ENCODE results near the gene FGB.
"Not testable (repeated sequence)": the region's sequence is repeated elsewhere in the genome, so short reads cannot be mapped to it uniquely, and the experiment has no call there.

FGB gene

DNA sequence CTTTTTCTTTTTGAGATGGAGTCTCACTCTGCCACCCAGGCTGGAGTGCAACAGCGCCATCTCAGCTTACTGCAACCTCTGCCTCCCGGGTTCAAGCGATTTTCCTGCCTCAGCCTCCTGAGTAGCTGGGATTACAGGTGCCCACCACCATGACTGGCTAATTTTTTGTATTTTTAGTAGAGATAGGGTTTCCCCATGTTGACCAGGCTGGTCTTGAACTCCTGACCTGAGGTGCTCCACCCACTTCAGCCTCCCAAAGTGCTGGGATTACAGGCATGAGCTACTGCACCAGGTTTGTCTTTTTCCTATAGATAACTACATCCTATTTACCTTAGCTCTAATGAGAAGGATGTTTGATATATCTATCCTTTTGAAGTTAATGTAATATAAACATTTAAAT lies 31.5 kb downstream of the FGB start:
- DNase-seq (ENCODE audit: low read depth in 2 of 3, low spot score in 1 of 3) = not testable (repeated sequence)

DNA sequence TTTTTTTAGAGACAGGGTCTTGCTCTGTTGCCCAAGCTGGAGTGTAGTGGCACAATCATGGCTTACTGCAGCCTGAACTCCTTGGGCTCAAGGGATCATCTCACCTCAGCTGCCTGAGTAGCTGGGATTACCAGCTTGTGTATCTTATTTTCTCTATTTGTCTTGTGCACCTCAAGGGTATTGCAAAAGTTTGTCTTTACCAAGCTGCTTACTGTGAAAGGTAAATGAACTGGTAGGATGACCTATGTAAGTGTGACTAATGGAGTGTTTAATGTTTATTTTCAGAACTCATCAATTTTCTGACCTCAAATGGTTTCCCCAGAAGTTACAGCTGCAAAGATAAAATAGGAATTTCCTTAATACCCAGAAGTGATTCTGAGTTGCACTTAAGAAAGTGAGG lies 33.0 kb downstream of the FGB start:
- DNase-seq (ENCODE audit: low read depth in 2 of 3, low spot score in 1 of 3) = no peak

DNA sequence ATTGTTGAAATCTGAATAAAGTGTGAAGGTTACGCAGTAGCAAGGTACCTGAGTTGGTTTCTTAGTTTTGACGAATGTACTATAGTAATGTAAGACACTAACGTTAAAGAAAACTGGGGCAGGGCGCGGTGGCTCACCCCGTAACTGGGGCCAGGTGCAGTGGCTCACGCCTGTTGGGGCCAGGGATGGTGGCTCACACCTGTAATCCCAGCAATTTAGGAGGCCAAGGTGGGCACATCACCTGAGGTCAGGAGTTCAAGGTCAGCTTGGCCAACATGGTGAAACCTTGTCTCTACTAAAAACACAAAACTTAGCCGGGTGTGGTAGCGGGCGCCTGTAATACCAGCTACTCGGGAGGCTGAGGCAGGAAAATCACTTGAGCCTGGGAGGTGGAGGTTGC lies 34.5 kb downstream of the FGB start:
- DNase-seq (ENCODE audit: low read depth in 2 of 3, low spot score in 1 of 3) = not testable (repeated sequence)

DNA sequence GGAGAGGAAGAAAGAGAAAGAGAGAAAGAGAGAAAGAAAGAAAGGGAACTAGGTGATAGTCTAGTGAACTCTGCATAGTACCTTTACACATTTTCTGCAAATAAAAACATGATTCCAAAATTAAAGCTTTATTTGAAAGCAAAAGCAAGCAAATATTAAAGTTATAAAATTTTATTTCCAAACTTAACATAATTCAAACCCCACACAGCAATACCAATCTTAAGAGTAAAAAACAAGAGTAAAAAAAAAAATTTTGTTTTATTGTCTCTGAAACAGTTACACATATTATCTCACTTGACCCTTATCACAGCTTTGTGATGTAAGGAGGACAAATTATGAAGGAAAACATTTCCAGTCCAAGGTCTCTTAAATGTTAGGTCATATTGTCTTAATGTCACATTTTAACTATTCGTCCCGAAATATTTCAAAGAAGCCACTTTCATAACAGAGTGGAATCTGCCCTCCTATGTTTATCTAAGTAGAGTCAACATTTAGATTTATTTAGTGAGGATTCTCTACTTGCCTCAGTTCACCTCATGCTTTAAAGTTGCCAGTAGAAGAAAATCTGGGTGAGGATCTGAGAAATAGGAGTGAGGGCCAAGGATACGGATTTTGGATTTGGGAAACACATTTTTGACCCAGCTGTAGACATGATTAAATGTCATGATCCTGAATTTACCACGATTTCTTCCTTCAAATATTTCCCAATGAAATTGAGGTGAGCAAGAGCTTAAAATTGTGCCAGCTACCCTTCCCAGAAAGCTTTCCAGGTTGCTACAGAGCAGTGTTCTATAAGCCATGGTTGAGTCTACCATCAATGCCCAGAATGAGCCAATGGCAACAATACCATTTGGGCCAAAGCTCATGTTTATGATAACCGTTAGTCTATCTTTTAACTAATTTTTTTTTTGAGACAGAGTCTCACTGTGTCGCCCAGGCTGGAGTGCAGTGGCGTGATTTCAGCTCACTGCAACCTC lies 35.3 kb downstream of the FGB start:
- no peak for DNase-seq (ENCODE audit: low read depth in 2 of 3, low spot score in 1 of 3)

DNA sequence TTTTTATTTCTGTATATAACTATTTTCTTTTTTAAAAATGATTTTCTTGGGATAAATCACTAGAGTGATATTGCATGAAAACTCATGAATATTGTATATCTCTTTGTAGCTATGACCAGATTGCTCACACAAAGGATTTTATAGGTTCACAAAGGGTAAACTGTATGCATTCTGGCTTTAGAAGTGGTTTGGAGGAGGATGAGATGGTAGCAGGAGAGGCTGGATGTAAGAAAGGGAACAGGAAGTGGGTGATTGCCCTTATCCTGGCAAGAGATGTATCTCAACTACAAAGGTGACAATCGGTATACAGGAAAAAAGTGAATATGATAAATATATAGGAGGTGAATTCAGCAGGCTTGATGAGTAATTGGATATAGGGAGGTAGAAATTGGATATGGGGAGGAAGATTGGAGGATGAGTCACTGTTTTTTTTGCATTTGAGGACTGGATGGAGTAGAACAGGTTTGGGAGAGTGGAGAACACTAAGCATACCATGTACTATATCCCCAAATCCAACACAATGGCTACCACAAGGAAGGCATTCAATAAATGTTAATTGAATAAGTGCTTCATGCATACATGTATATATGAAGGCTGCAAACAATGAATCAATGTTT lies 39.7 kb downstream of the FGB start:
- DNase-seq (ENCODE audit: low read depth in 2 of 3, low spot score in 1 of 3) = no peak

DNA sequence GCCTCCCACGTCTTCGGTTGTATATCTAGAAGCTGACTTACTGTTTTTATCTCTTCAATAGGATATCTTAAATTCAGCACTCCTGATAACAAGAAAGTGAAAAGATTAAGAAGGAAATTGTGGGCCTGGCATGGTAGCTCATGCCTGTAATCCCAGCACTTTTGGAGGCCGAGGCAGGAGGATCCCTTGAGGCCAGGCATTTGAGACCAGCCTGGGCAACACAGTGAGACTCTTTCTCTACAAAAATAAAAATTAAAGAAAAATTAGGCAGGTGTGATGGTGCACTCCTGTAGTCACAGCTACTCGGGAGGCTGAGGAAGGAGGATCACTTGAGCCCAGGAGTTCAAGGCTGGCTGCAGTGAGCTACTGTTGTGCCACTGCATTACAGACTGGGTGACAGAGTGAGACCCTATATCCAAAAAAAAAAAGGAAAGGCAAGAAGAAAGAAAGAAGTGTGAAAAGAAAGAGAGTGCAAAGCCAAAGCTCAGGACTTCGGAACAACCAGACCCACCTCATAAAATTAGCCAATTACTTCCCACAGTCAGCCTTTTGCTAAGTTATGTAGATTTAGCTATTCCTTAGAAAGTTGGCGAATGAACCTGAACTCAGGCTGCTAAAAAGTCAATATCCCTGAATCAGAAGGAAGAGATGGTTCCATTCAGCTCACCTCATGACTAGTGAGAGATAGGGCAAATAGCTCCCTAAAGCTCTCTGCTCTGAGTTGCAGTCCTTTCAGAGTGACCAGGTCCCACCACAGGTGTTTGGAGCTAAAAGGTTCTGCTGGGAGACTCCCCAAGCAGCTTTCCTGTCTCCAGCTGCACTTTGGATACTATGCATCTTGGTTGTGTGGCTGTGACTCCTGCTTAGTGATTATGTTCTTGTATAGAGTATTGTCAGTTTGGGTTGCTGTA lies 40.5 kb downstream of the FGB start:
- DNase-seq (ENCODE audit: low read depth in 2 of 3, low spot score in 1 of 3) = no peak

DNA sequence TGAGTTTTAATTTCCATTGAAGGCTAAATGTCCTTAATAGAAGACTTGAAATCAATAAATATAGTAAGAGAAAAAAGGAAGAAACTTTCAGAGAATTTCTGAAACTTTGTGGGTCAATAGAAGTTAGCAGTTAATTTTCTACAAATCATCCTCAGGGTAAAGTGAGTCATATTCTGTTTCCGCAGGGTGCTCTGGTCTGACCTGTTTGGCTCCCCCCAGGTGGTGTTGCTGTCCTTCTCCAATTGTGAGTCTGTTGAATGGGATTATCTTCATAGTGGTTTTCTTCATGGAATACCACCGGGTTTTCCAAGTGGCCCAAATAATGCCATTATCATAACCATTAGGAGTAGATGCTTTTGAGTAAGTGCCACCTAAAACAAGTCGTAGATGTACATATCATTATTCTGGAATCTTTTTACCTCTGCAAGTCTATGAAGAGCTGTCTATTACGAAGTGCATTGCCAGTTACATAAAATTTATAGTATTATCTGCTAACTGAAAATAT lies 41.9 kb downstream of the FGB start:
- DNase-seq (ENCODE audit: low read depth in 2 of 3, low spot score in 1 of 3) = no peak

DNA sequence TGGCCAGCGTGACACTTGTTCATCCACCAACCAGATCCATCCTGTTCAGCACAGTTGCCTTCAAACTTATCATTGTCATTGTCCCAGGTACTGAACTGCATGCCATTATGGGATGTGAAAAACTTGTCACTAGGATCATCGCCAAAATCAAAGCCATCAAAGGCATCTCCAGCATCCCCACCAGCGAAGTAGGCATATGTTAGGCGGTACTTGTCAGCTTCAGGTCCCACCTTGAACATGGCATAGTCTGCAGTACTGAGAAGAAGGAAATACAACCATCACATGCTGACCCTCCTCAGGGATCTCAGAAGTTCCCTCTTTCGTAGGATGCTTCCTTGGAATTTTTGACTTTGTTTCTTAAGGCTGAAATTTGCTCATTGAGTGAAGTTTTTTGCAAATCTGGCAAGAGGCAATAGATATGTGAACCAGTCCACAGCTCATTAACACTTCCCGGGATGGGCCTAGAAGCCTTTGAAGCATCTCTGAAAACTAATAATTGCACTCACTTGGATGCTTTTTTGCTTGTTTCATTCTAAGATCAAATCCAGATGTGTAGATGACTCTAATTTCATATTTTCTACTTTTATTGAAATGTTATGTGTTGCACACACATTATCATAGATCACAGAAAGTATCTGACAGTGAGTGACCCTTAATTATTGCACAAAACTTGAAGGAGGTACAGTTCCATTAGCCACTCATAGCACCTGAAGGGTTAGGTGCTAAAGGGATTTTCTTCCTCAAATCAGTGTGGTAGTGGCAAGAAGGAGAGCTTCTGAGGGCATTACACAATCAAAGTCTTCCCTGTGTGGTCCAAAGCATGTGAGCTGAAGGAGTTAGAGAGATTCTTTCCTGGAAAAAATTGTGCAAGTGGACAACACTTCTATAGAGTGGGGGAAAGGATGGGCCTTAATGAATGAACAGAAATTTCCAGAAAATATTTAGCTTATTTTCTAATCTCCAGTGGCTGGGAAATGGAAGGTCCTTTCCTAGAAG lies 44.2 kb downstream of the FGB start:
- no peak for DNase-seq (ENCODE audit: low read depth in 2 of 3, low spot score in 1 of 3)

DNA sequence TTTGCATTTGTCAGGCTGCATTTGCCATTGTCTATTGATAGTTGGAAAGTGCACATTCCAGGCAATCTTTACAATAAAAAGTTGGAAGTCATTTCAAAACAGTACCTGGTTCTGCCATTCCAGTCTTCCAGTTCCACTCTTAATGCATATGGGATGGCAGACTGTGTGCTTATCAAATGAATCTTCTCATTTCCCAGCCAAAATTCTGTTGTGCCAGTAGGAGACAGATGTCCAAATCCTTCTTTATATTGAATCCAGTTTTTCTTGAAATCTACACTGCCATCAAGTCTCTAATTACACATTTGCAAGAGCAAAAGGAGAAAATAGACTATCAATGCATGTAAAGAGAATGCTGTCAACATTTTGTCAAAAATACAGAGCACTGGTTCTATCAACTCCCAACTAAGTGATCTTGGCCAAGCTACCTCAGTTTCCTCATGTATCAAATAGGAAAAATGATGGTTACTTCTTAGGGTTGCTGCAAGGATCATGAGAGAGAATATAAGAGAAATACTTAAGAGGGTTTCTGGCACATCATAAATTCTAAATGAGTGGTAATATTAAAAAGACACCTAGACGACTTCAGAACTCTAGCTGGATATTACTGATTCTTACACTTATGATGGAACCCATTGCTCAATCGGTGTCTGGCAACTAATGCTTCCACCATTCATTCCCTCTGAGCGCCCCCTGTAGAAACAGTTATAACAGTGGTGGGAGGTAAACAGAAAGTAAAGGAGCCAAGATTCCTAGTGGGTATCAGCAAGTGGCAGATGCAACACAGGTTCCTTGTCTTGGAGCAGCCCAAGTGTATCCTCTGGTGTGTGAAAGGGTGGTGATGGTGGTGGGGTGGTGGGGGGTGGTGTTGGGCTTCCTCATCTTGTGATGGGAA lies 45.8 kb downstream of the FGB start:
- DNase-seq (ENCODE audit: low read depth in 2 of 3, low spot score in 1 of 3) = no peak

DNA sequence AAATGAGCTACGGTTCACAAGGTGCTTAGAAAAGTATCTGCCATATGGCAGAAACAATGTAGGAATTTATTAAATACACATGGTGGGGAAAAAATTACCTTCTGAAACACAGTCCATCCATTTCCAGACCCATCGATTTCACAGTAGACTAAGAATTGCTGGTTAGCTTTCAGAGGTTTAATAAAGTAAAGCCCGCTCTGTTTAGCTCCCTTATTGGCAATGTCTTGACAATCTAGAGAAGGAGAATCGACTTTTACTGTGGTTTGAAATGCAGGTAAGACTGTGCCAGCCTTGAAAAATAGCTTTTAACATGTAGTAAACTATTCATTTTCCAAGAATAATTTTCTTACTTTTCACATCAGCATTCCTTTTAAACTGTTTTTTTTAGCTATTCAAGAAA lies 46.7 kb downstream of the FGB start:
- DNase-seq (ENCODE audit: low read depth in 2 of 3, low spot score in 1 of 3) = no peak

DNA sequence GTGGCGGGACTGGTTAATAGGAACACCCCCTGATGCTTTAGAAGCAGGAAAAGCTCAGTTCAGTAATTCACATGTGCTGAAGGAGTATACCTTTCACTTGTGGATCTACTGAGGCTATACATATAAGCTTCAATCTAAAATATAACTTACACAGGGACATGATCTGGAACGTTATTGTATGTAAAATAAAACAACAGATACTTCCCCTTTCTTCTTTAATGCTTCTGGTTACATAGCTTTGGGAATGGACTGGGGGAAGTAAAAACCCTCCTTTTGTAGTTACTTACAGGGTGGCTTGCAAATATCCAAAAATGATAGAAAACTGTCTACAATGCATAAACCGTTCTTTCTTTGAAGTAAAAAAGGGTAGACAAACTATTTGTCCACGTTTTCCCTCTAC lies 47.8 kb downstream of the FGB start:
- DNase-seq (ENCODE audit: low read depth in 2 of 3, low spot score in 1 of 3) = no peak

DNA sequence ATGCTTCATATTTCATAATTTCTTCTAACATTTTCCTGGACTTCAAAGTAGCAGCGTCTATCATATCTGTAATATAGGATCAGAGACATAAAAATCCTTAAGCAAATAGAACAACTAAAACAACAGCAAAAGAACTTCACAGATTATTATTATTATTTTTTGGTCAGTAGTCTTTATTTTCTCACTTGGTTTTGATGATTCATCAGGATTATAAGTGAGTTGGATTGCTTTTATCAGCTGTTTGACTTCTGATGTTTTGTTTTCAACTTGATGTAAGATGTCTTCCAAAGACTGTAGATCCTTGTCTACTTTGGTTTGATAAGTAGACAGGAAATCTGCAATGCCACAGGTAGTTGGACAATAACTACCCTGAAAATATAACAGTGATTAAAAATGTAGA lies 49.0 kb downstream of the FGB start:
- no peak for DNase-seq (ENCODE audit: low read depth in 2 of 3, low spot score in 1 of 3)

DNA sequence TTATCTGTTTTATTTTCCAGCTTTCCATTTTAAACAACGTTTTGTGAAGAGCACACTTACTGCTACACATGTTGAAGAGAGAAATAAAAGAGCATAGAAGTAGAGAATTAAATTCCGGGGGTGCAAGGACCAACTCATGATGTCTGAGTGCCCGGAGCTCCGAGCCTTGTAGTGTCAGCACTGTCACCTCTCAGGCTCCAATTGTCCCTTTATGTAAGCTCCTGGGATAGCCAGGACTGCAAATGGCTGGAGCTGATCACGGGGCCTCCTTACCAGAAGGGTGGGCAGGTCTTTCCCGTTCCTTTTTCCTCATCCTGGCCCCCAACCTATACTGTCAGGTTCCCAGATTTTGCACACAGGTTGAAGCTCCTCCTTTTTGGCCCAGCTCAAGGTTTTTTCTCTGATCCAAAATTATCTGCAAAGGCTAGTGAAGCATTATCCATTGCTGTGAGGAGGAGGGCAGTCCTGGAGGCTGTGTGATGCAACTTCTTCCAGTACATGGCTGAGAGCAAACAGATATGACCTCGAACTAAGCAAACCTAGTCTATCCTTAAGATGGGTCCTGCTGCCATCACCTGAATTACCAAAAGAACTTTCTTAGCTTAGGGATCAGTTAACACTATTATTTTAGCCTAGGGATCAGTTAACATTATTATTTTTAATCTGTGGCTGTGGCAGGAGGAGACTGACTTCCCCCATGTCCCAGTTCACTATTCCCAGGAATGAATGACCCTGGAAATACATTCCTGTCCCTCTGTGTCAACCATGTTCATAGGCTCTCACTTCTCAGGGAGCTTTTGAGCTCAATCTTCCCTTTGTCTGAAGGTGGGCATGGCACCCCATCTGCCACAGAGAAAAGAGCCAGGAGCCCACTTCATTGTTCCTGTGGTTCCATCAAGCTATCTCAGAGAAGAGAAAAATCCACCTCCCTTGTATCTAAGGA lies 49.9 kb downstream of the FGB start, which contains the start of gene FGG:
FGG (minus strand) TSS at position 185 of the 943 bp plus-strand sequence; CDS start at position 138, 47 bp downstream.
- no peak for DNase-seq (ENCODE audit: low read depth in 2 of 3, low spot score in 1 of 3)

DNA sequence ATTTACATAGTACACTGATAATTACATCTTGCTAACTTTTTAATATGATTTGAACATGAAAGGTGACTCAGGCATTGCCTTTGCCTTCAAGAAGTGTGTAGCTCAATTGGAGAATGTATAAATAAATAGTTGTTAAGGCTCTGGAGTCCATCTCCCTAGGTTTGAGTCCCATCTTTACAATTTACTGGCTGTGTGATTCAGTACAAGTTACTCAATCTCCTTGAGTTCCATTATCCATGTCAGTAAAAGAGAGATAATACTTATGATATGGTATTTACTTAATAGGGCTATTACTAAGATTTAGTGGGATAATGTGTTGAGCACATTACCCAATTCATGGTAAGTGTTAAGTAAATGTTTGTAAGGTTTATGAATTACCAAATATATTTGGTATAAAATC lies 51.5 kb downstream of the FGB start:
- no peak for DNase-seq (ENCODE audit: low read depth in 2 of 3, low spot score in 1 of 3)

DNA sequence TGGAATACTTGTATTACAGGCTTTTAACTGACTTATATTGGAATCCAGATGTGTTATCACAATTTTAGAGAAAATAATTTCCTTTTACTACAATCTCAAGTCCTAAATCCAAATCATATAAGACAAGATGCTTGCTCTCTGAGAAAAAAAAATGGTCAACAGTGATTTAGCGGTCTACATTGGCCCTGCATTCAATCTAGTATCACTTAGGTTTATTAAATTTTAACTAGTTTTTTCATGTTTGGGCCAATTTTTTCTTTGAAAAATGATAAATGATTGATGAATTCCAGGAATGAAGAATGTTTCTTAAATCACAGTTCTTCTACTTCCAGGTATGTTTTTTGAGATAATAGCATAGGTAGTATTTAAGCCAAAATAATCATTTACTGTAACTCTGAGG lies 52.4 kb downstream of the FGB start:
- DNase-seq (ENCODE audit: low read depth in 2 of 3, low spot score in 1 of 3) = no peak

DNA sequence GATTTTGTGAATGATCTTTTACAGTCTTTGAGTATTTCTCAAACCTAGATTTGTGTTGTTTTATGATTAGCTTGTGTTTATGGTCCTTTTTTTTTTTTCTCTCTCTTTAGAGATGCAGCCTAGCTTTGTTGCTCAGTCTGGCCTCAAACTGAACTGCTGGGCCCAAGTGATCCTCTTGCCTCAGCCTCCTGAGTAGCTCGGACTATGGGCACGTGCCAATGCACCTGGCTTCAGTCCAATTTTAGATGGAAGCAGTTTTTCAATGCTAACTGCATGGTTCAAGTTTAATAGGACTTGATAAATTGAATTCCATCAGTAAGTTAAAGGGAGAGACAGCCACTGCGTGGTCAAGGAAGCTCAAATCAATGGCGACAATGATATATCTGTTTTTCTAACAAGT lies 53.5 kb downstream of the FGB start:
- DNase-seq (ENCODE audit: low read depth in 2 of 3, low spot score in 1 of 3) = no peak

DNA sequence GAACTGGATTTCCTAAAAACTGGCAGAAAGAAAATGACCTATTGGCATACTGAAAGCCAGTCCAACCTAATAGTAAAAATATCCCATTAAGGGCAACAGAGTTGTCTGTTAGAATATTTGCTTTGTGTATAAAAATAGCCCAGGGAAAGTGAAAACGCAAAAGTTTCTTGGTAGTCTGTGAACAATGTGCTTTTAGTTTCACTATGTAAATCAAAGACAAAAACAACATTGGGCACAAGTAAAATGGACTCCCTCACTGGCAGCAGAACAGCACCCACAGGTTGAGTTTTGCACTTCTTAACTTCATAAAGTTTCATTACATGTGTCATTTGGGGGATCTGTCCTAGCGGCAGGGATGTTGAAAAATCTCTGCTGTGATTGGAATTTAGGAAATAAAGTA lies 53.9 kb downstream of the FGB start:
- DNase-seq (ENCODE audit: low read depth in 2 of 3, low spot score in 1 of 3) = no peak

DNA sequence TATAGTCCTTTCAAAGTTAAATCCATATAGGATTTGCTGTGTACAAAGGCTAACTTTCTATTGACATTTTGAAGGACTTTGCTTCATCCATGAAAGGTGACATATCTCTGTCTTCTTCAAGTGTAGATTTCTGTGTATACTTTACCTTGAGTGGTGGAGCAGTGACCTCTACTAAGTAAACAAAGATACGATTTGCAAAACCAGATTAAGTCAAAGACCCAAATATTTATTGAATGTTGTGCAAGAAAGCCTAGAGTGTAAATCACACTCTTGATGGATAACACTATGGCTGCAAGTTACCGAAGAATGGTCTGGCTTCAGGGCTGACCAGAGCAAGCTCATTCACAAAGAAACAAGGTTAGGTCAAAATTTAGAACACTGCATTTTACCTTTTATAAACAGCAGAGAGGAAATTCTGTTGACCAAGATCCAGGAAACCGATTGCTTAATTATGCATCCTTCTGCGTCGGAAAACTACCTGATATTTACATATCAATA lies 55.1 kb downstream of the FGB start:
- no peak for DNase-seq (ENCODE audit: low read depth in 2 of 3, low spot score in 1 of 3)

Data from stimulated activated CD4-positive, alpha-beta T cell treated with anti-CD3 and anti-CD28 coated beads, Interleukin-12 subunit alpha, Interleukin-12 subunit beta, amount 100 ng/mL, for 48 hours (primary cell).